Hematopoietic multipotent progenitor cell treated with erythropoietin and hydrocortisone succinate and interleukin-3 and kit ligand, for 6 days (in vitro differentiated cells): ENCODE measurements around the gene GTF2H1.
A peak's percentile ranks its signal among the peaks of the same experiment; 100 is the strongest.
"Not testable (repeated sequence)": the region's sequence is repeated elsewhere in the genome, so short reads cannot be mapped to it uniquely, and the experiment has no call there.

Experiments
- DNase-seq: peaks from one replicate; pipeline ENCODE4 v3.0.0-alpha.2; 2015

The GTF2H1 gene

GRCh38 chr11:18320617-18321016 is 1.8 kb upstream of the GTF2H1 start:
- DNase-seq: no peak

DNA sequence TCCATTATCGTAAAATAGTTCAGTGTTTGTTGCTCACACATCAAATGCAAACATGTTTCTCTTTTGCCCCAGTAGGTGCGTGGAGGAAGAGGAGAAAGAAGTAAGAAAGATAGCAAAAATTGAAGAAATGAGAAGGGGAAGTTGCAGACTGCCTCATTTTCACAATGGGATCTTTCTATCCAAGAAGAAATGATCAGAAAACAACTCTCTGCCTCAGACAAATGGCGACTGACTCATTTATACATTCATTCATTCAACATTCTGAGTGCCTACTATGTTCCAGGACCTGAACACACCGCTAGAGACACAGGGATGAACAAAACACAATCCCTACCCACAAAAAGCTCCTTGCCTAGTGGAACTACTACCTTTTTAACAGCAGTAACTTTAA is 794 bp upstream of the GTF2H1 start:
- DNase-seq: peak; percentile 52

- peak; percentile 13 for DNase-seq
Observed at GRCh38 chr11:18322818-18323570, 627 bp downstream of the GTF2H1 start.

DNA sequence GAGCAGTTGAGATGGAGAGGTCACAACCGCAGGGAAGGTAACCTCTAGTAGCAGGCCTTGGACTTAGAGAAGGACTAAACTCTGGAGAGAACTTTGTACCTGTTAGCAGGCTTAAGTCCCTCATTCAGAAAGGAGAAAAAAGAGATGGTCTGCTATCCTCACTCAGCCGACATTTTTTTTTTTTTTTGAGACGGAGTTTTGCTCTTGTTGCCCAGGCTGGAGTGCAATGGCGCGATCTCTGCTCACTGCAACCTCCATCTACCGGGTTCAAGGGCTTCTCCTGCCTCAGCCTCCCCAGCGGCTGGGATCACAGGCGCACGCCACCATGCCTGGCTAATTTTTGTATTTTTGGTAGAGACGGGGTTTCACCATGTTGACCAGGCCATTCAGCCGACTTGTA is 1.5 kb downstream of the GTF2H1 start:
- DNase-seq: not testable (repeated sequence)

- peak; percentile 74 for DNase-seq
Observed at GRCh38 chr11:18324381-18324780, 2.0 kb downstream of the GTF2H1 start.

GRCh38 chr11:18329196-18329870 is 7.0 kb downstream of the GTF2H1 start:
- DNase-seq: peak; percentile 71

- no peak for DNase-seq
Observed at GRCh38 chr11:18330921-18331320, 8.6 kb downstream of the GTF2H1 start.

GRCh38 chr11:18332302-18332701 is 9.9 kb downstream of the GTF2H1 start:
- DNase-seq: no peak

GRCh38 chr11:18332891-18333290 is 10.5 kb downstream of the GTF2H1 start:
- DNase-seq: no peak

DNA sequence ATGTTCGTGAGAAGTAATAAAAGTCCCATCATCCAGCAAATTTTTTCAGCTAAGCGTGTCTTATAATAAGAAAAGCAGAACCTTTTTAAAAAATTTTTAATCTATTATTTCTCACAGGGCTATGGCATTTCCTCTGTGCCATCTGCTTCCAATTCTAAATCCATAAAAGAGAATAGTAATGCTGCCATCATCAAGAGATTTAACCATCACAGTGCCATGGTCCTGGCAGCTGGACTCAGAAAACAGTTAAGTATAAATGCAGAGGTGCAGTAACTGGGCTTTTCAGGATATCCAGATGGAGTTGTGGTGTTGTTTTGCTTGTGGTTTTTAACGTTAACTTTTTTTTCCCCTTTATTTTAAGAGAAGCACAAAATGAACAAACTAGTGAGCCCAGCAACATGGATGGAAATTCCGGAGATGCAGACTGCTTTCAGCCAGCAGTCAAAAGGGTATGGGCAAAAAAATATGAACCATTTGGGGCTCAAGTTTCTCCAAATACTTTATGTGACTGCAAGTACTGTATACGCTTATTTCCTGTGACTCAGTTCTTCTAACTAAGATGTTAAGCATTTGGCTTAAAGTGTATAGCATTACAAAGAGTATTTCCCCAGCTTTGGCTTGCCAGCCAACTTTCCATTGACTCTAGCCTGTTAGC is 25.2 kb downstream of the GTF2H1 start:
- DNase-seq: no peak

DNA sequence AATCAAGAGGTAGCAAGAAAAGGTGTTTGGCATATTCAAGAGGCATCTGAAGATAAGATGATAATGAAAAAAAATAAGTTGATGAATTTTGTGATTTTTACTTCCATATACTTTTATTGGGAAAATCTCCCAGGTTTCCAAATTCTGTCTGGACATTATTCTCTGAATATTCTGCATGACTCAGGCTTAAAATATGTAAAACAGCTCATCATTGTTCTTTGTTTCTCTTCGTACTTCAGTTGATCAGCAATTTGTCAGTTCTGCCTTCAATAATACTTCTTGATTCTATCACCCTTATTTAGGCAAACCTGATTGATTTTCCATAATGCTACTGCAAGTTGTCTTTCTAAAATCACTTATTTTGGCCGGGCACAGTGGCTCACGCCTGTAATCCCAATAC is 30.2 kb downstream of the GTF2H1 start:
- no peak for DNase-seq

DNA sequence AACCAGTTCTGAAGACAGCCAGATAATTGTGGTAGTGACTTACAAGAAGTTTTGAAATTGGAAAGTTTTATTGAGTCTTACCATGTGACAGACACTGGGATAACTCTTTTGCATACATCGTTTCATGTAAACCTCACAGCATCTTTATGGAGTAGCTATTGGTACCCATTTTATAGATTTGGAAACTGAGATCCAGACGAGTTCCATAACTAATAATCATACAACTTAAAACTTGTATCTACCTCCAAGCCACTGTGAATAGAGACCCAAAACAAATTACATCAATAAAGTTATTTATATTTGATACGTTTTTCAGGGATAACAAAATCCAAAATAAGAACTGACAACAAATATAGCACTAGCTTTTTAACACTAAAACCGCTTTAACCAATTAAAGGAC is 36.3 kb downstream of the GTF2H1 start:
- DNase-seq: no peak

GRCh38 chr11:18361154-18361553 is 38.8 kb downstream of the GTF2H1 start:
- no peak for DNase-seq

DNA sequence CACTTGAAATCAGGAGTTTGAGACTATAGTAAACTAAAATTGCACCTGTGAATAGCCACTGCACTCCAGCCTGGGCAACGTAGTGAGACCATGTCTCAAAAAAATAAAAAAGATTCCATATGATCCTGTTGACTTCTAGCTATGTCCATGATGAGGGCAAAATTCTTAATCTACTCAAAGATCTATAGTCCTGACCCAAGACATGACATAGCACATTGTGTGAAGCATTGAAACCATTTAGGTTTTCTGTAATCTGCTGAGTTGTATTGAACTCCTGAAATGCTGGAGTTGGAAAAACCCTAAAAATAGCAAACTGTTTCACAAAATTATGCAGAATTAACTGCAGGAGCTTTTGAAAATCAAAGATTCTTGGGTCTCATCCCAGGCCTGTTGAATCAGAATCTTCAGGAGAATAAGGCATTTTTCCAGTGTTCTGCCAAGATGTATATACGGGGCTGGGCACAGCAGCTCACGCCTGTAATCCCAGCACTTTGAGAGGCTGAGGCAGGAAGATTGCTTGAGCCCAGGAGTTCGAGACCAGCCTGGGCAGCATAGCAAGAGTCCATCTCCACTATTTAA is 42.2 kb downstream of the GTF2H1 start:
- DNase-seq: no peak

GRCh38 chr11:18365741-18366140 is 43.4 kb downstream of the GTF2H1 start:
- DNase-seq: peak; percentile 35

DNA sequence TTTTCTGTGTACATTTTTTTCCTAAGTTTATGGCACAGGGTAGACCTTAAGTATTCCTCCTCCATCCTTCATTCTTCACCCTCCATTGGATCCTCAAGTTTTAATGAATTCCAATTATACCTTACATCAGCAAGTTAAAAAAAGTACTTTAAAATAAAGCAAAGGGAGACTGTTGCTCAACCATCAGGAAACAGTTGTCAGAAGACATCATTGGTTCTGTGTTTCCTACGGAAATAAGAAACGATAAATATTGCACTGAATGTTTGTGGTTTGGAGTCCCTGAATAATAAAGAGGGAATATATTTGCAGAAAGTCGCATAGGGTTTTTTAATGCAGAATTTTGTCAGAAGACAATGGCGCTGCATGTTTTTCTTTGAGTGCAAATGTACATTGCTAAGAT is 43.9 kb downstream of the GTF2H1 start:
- peak; percentile 40 for DNase-seq

DNA sequence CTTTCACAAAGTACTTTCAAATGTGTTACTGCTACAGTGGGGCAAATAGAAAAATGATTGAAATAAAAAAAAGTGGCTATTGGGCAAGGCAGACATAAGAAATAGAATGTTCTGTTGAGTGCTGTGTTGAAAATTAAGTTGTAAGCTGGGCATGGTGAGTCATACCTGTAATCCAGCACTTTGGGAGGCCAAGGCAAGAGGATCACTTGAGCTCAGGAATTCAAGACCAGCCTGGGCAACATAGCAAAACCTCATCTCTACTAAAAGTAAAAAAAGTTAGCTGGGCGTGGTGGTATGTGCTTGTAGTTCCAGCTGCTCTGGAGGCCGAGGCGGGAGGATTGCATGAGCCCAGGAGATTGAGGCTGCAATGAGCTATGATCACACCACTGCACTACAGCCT is 45.1 kb downstream of the GTF2H1 start:
- DNase-seq: no peak

DNA sequence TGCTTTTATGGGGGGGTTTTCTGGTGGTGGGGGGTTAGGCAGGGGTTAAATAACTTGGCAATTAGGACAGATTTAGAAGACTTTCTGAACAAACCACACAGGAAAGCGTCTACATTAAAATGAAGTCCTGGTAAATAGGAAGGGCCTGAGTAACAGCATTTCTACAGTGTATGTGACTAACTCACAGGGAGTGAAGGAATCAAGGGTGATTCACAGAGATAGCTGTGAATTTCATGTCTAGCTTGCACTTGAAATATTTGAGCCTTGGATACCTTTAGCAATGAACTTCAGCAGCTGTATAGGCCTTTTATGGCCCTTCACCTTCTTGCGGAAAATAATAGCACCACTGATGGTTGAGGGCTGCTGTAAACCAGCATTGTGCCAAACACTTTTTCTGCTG is 45.9 kb downstream of the GTF2H1 start:
- no peak for DNase-seq

GRCh38 chr11:18369398-18369797 is 47.0 kb downstream of the GTF2H1 start:
- no peak for DNase-seq

DNA sequence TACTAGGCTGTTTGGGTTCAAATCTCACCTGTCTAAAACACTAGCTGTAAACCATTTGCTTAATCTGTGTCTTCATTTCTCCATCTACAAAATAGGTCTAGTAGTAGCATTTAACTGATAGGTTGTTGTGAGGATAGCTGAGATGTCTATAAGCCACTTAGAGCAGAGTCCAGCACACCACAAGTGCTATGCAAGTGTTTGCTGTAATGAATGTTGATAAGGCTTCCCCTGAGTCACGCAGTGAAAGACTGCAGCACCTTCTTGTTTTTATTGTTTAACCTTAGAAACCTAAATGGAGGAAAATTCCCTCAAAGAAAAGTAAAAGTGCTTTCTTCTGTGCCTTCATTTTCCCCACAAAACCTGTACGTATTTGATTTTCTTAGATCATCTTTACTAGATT is 48.9 kb downstream of the GTF2H1 start:
- peak; percentile 61 for DNase-seq

DNA sequence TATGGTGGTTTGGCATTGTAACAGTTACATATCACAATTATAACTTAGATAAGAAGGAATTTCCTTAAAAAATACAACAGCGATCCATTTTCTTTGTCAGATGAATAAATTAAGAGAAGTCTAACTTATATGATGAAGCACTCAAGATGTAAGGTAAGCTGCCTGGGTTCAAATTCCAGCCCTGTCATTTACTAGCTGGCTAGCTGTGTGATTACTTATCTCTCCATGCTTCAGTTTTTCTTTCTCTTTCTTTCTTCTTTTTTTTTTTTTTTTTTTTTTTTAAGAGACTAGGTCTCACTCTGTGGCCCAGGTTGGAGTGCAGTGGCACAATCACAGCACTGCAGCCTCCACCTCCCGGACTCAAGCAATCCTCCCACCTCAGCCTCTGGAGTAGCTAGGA is 49.8 kb downstream of the GTF2H1 start:
- no peak for DNase-seq

- DNase-seq: no peak
Observed at GRCh38 chr11:18374956-18375355, 52.6 kb downstream of the GTF2H1 start.

- no peak for DNase-seq
Observed at GRCh38 chr11:18375941-18376340, 53.6 kb downstream of the GTF2H1 start.

DNA sequence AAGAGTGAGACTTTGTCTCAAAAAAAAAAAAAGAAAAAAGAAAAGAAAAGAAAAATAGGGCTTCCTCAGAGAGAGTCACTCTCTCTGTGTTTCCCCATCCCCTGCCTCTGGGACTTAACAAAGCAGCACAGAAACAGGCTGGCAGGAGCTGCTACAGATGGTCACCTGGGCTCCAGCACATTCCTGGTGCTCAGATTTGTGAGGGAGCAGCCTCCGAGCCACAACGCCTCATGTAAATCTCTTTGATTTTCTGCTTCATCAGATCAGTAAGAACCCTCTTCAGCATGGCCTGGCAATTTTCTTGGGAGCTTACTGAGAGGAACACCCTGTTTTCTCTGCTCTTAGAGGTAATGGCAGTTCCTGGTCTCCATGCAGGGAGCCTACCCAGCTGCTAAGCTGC is 56.8 kb downstream of the GTF2H1 start:
- no peak for DNase-seq
